Adipocyte (in vitro differentiated cells): ENCODE data around the gene MED12.

Source experiments
- DNase-seq: peaks from one replicate; pipeline ENCODE4 v3.0.0-alpha.2; 2015; ENCODE audit warnings: low read depth
- H3K27me3 ChIP-seq: replicated peaks from 2 replicates; pipeline ENCODE4 v1.7.0; 2013; ENCODE audit warnings: mild to moderate bottlenecking, low read length, moderate library complexity; ENCODE audit not compliant: control insufficient read depth, insufficient read depth
- H3K36me3 ChIP-seq: 2 replicates; pipeline ENCODE4 v1.7.0; 2013; ENCODE audit warnings: low read length, mild to moderate bottlenecking, moderate library complexity; ENCODE audit not compliant: control insufficient read depth, insufficient read depth, severe bottlenecking
- H3K4me1 ChIP-seq: 2 replicates; pipeline ENCODE4 v1.7.0; 2013; ENCODE audit warnings: mild to moderate bottlenecking, low read length, moderate library complexity; ENCODE audit not compliant: control insufficient read depth, insufficient read depth
- H3K4me3 ChIP-seq: 2 replicates; pipeline ENCODE4 v1.7.0; 2013; ENCODE audit warnings: mild to moderate bottlenecking, low read length, moderate library complexity
- H3K9ac ChIP-seq: 2 replicates; pipeline ENCODE4 v1.7.0; 2013; ENCODE audit warnings: mild to moderate bottlenecking, low read length, moderate library complexity
- H3K9me3 ChIP-seq: 2 replicates; pipeline ENCODE4 v1.7.0; 2013; ENCODE audit warnings: mild to moderate bottlenecking, low read length, moderate library complexity; ENCODE audit not compliant: control insufficient read depth

The MED12 gene

GRCh38 chrX:71096760-71097032 is 21.7 kb upstream of the MED12 start:
- H3K9me3 ChIP-seq, result no peaks in the 10 kb centered on the region
- H3K4me1 ChIP-seq, result peaks cover 2% of the 10 kb centered on the region
- no peaks in the 10 kb centered on the region for H3K36me3 ChIP-seq
- H3K9ac ChIP-seq, result peak overlapping the region; percentile 77
- DNase-seq, result no peak
- peak overlapping the region; percentile 86 for H3K4me3 ChIP-seq
- peaks cover 24% of the 10 kb centered on the region for H3K27me3 ChIP-seq

- Histone ChIP-seq H3K4me3 (no peak overlapping the region), H3K9ac (no peak overlapping the region), H3K4me1 (peaks cover 2% of the 10 kb centered on the region), H3K36me3 (no peaks in the 10 kb centered on the region), H3K27me3 (peaks cover 26% of the 10 kb centered on the region), H3K9me3 (no peaks in the 10 kb centered on the region)
- DNase-seq, result peak; percentile 59
Observed at GRCh38 chrX:71098302-71098701, 20.1 kb upstream of the MED12 start.

GRCh38 chrX:71098951-71099506 is 19.4 kb upstream of the MED12 start:
- Histone ChIP-seq H3K9ac (no peak overlapping the region), H3K4me3 (no peak overlapping the region), H3K27me3 (peaks cover 26% of the 10 kb centered on the region), H3K36me3 (no peaks in the 10 kb centered on the region), H3K9me3 (no peaks in the 10 kb centered on the region), H3K4me1 (peaks cover 2% of the 10 kb centered on the region)
- DNase-seq, result no peak

- H3K36me3 ChIP-seq, result no peaks in the 10 kb centered on the region
- H3K4me3 ChIP-seq, result no peak overlapping the region
- no peak overlapping the region for H3K9ac ChIP-seq
- peaks cover 2% of the 10 kb centered on the region for H3K4me1 ChIP-seq
- peaks cover 28% of the 10 kb centered on the region for H3K27me3 ChIP-seq
- no peaks in the 10 kb centered on the region for H3K9me3 ChIP-seq
- no peak for DNase-seq
Observed at GRCh38 chrX:71099736-71100135, 18.7 kb upstream of the MED12 start.

- Histone ChIP-seq H3K9me3 (no peaks in the 10 kb centered on the region), H3K36me3 (no peaks in the 10 kb centered on the region), H3K4me3 (no peak overlapping the region), H3K9ac (no peak overlapping the region), H3K27me3 (peaks cover 28% of the 10 kb centered on the region), H3K4me1 (no peaks in the 10 kb centered on the region)
- no peak for DNase-seq
Observed at GRCh38 chrX:71100581-71101505, 17.6 kb upstream of the MED12 start.

- peaks cover 28% of the 10 kb centered on the region for H3K27me3 ChIP-seq
- H3K9ac ChIP-seq, result no peak overlapping the region
- DNase-seq, result no peak
- H3K36me3 ChIP-seq, result no peaks in the 10 kb centered on the region
- no peaks in the 10 kb centered on the region for H3K9me3 ChIP-seq
- no peak overlapping the region for H3K4me3 ChIP-seq
- H3K4me1 ChIP-seq, result no peaks in the 10 kb centered on the region
Observed at GRCh38 chrX:71102292-71102691, 16.1 kb upstream of the MED12 start.

GRCh38 chrX:71103110-71103983 is 15.0 kb upstream of the MED12 start:
- Histone ChIP-seq H3K4me3 (no peak overlapping the region), H3K27me3 (peaks cover 28% of the 10 kb centered on the region), H3K9ac (no peak overlapping the region), H3K36me3 (no peaks in the 10 kb centered on the region), H3K9me3 (no peaks in the 10 kb centered on the region), H3K4me1 (no peaks in the 10 kb centered on the region)
- no peak for DNase-seq

- peaks cover 40% of the 10 kb centered on the region for H3K27me3 ChIP-seq
- no peaks in the 10 kb centered on the region for H3K36me3 ChIP-seq
- no peaks in the 10 kb centered on the region for H3K9me3 ChIP-seq
- no peak overlapping the region for H3K9ac ChIP-seq
- no peak overlapping the region for H3K4me3 ChIP-seq
- no peak for DNase-seq
- H3K4me1 ChIP-seq, result no peaks in the 10 kb centered on the region
Observed at GRCh38 chrX:71105628-71106027, 12.8 kb upstream of the MED12 start.

GRCh38 chrX:71106427-71106826 is 12.0 kb upstream of the MED12 start, which contains the start of gene CXorf65:
TSS of gene CXorf65 (minus strand) at chrX:71106740. CDS start at chrX:71106556, 184 bp downstream.
- Histone ChIP-seq H3K4me1 (no peaks in the 10 kb centered on the region), H3K36me3 (no peaks in the 10 kb centered on the region), H3K27me3 (peaks cover 40% of the 10 kb centered on the region), H3K9ac (no peak within 1 kb of the TSS), H3K4me3 (no peak within 1 kb of the TSS), H3K9me3 (no peaks in the 10 kb centered on the region)
- DNase-seq, result no peak

GRCh38 chrX:71107245-71107644 is 11.2 kb upstream of the MED12 start:
- Histone ChIP-seq H3K9ac (no peak overlapping the region), H3K4me3 (no peak overlapping the region), H3K27me3 (peaks cover 43% of the 10 kb centered on the region), H3K4me1 (no peaks in the 10 kb centered on the region), H3K36me3 (no peaks in the 10 kb centered on the region), H3K9me3 (no peaks in the 10 kb centered on the region)
- no peak for DNase-seq

GRCh38 chrX:71107762-71108360 is 10.5 kb upstream of the MED12 start:
- H3K4me1 ChIP-seq, result no peaks in the 10 kb centered on the region
- peaks cover 48% of the 10 kb centered on the region for H3K27me3 ChIP-seq
- H3K4me3 ChIP-seq, result no peak overlapping the region
- H3K36me3 ChIP-seq, result no peaks in the 10 kb centered on the region
- H3K9ac ChIP-seq, result no peak overlapping the region
- no peaks in the 10 kb centered on the region for H3K9me3 ChIP-seq
- no peak for DNase-seq
